Measurements from ENCODE around the gene CCDC77. TPM values are rescaled to one million over a fixed set of nuclear protein-coding genes. Genes with fewer than 3 reads are reported as not detected.

Gene CCDC77
- total and polyA plus RNA-seq, 5 donors from 2014 or later: 3.9 to 5.6 (median 5.3) TPM

- DNase-seq (no peak), ATAC-seq (ENCODE audit: low read depth in 2 of 2) (no peak)
- H3K27me3 ChIP-seq (ENCODE audit: control insufficient read depth, insufficient read depth, low read length): no peaks in the 10 kb centered on the region
- no peaks in the 10 kb centered on the region for H3K9me3 ChIP-seq (ENCODE audit: control insufficient read depth in 2 of 2, low read length in 2 of 2)
- H3K27ac Mint-ChIP-seq: peak overlapping the region; percentile 98 to 99 (median 99)
- peak overlapping the region; percentile 99 for H3K4me3 ChIP-seq (ENCODE audit: low read depth, low read length)
- H3K27ac ChIP-seq (ENCODE audit: insufficient read depth, low read length, poor library complexity, severe bottlenecking): peak overlapping the region; percentile 96
- peaks cover 14% of the 10 kb centered on the region for H3K27me3 Mint-ChIP-seq
- H3K36me3 Mint-ChIP-seq: peaks cover 24% of the 10 kb centered on the region
- peak overlapping the region; percentile 95 to 99 (median 99) for H3K4me3 Mint-ChIP-seq
- H3K4me1 ChIP-seq (ENCODE audit: control insufficient read depth, insufficient read depth, low read length, poor library complexity, severe bottlenecking): peaks cover 44% of the 10 kb centered on the region
- peaks cover 20% of the 10 kb centered on the region for H3K36me3 ChIP-seq (ENCODE audit: control insufficient read depth, insufficient read depth, low read length)
- H3K4me1 Mint-ChIP-seq: peaks cover 19 to 61% (median 39%) of the 10 kb centered on the region in 4 donors
- H3K9me3 Mint-ChIP-seq: peaks cover 0 to 3% (median 0%) of the 10 kb centered on the region in 7 donors
Measured at GRCh38 chr12:388012-388411, 13.4 kb upstream of the CCDC77 start.

- Mint-ChIP-seq H3K4me3 (peak overlapping the region; percentile 95 to 99 (median 99)), H3K36me3 (peaks cover 20% of the 10 kb centered on the region), H3K4me1 (peaks cover 19 to 56% (median 39%) of the 10 kb centered on the region in 4 donors), H3K9me3 (peaks cover 0 to 3% (median 0%) of the 10 kb centered on the region in 7 donors), H3K27ac (peak overlapping the region; percentile 98 to 99 (median 99)), H3K27me3 (peaks cover 14% of the 10 kb centered on the region)
- peak overlapping the region; percentile 96 for H3K27ac ChIP-seq (ENCODE audit: insufficient read depth, low read length, poor library complexity, severe bottlenecking)
- peaks cover 44% of the 10 kb centered on the region for H3K4me1 ChIP-seq (ENCODE audit: control insufficient read depth, insufficient read depth, low read length, poor library complexity, severe bottlenecking)
- peak; percentile 46 to 77 (median 72) for DNase-seq
- H3K9me3 ChIP-seq (ENCODE audit: control insufficient read depth in 2 of 2, low read length in 2 of 2): no peaks in the 10 kb centered on the region
- peak overlapping the region; percentile 99 for H3K4me3 ChIP-seq (ENCODE audit: low read depth, low read length)
- H3K36me3 ChIP-seq (ENCODE audit: control insufficient read depth, insufficient read depth, low read length): peaks cover 14% of the 10 kb centered on the region
- ATAC-seq (ENCODE audit: low read depth in 2 of 2): peak; percentile 32 to 39
- no peaks in the 10 kb centered on the region for H3K27me3 ChIP-seq (ENCODE audit: control insufficient read depth, insufficient read depth, low read length)
Measured at GRCh38 chr12:388541-389141, 12.8 kb upstream of the CCDC77 start.

- H3K4me3 Mint-ChIP-seq: peak within 1 kb of the TSS; percentile 95 to 99 (median 99)
- H3K4me1 Mint-ChIP-seq: peaks cover 19 to 49% (median 32%) of the 10 kb centered on the region in 4 donors
Measured at GRCh38 chr12:389142-390096, 12.0 kb upstream of the CCDC77 start, which contains the start of gene KDM5A. KDM5A (minus strand) TSS chr12:389320; CDS start chr12:389091, 229 bp downstream.

GRCh38 chr12:400828-401227 is 616 bp upstream of the CCDC77 start:
- peaks cover 8% of the 10 kb centered on the region for H3K36me3 Mint-ChIP-seq
- ATAC-seq (ENCODE audit: low read depth in 2 of 2): no peak
- DNase-seq: no peak
- H3K4me1 ChIP-seq (ENCODE audit: control insufficient read depth, insufficient read depth, low read length, poor library complexity, severe bottlenecking): peaks cover 8% of the 10 kb centered on the region
- peaks cover 0 to 9% (median 0%) of the 10 kb centered on the region in 4 donors for H3K4me1 Mint-ChIP-seq
- H3K36me3 ChIP-seq (ENCODE audit: control insufficient read depth, insufficient read depth, low read length): no peaks in the 10 kb centered on the region
- no peak overlapping the region for H3K27ac ChIP-seq (ENCODE audit: insufficient read depth, low read length, poor library complexity, severe bottlenecking)
- H3K4me3 ChIP-seq (ENCODE audit: low read depth, low read length): peak overlapping the region; percentile 97
- H3K9me3 ChIP-seq (ENCODE audit: control insufficient read depth in 2 of 2, low read length in 2 of 2): no peaks in the 10 kb centered on the region
- no peaks in the 10 kb centered on the region for H3K9me3 Mint-ChIP-seq
- H3K27ac Mint-ChIP-seq: no peak overlapping the region
- H3K4me3 Mint-ChIP-seq: no peak overlapping the region
- H3K27me3 ChIP-seq (ENCODE audit: control insufficient read depth, insufficient read depth, low read length): no peaks in the 10 kb centered on the region
- H3K27me3 Mint-ChIP-seq: peaks cover 4% of the 10 kb centered on the region

More at GRCh38 chr12:389142-390096, 12.0 kb upstream of the CCDC77 start, which contains the start of gene KDM5A:
- Histone ChIP-seq H3K36me3 (ENCODE audit: control insufficient read depth, insufficient read depth, low read length) (peaks cover 6% of the 10 kb centered on the region), H3K4me1 (ENCODE audit: control insufficient read depth, insufficient read depth, low read length, poor library complexity, severe bottlenecking) (peaks cover 44% of the 10 kb centered on the region), H3K9me3 (ENCODE audit: control insufficient read depth in 2 of 2, low read length in 2 of 2) (no peaks in the 10 kb centered on the region), H3K4me3 (ENCODE audit: low read depth, low read length) (peak within 1 kb of the TSS; percentile 99), H3K27ac (ENCODE audit: insufficient read depth, low read length, poor library complexity, severe bottlenecking) (peak within 1 kb of the TSS; percentile 96), H3K27me3 (ENCODE audit: control insufficient read depth, insufficient read depth, low read length) (no peaks in the 10 kb centered on the region)
- ATAC-seq (ENCODE audit: low read depth in 2 of 2) (peak; percentile 94 to 95), DNase-seq (peak; percentile 88 to 96 (median 93))
- peaks cover 15% of the 10 kb centered on the region for H3K36me3 Mint-ChIP-seq
- H3K27ac Mint-ChIP-seq: peak within 1 kb of the TSS; percentile 98 to 99 (median 99)
- peaks cover 14% of the 10 kb centered on the region for H3K27me3 Mint-ChIP-seq
- peaks cover 0 to 3% (median 0%) of the 10 kb centered on the region in 7 donors for H3K9me3 Mint-ChIP-seq

- Mint-ChIP-seq H3K9me3 (no peaks in the 10 kb centered on the region), H3K4me1 (peaks cover 0 to 9% (median 0%) of the 10 kb centered on the region in 4 donors), H3K36me3 (peaks cover 13% of the 10 kb centered on the region), H3K27ac (no peak overlapping the region), H3K4me3 (no peak overlapping the region), H3K27me3 (no peaks in the 10 kb centered on the region)
- Histone ChIP-seq H3K4me1 (ENCODE audit: control insufficient read depth, insufficient read depth, low read length, poor library complexity, severe bottlenecking) (peaks cover 8% of the 10 kb centered on the region), H3K27ac (ENCODE audit: insufficient read depth, low read length, poor library complexity, severe bottlenecking) (peak overlapping the region; percentile 68), H3K4me3 (ENCODE audit: low read depth, low read length) (peak overlapping the region; percentile 97), H3K27me3 (ENCODE audit: control insufficient read depth, insufficient read depth, low read length) (no peaks in the 10 kb centered on the region), H3K36me3 (ENCODE audit: control insufficient read depth, insufficient read depth, low read length) (peaks cover 2% of the 10 kb centered on the region), H3K9me3 (ENCODE audit: control insufficient read depth in 2 of 2, low read length in 2 of 2) (no peaks in the 10 kb centered on the region)
- DNase-seq (peak in 1 of 3 donors; percentile 44), ATAC-seq (ENCODE audit: low read depth in 2 of 2) (no peak)
Measured at GRCh38 chr12:402029-402389, 565 bp downstream of the CCDC77 start.

GRCh38 chr12:414859-415258 is 13.4 kb downstream of the CCDC77 start:
- no peak for DNase-seq
- Mint-ChIP-seq H3K4me1 (peaks cover 0 to 8% (median 3%) of the 10 kb centered on the region in 4 donors), H3K36me3 (peaks cover 36% of the 10 kb centered on the region), H3K4me3 (no peak overlapping the region), H3K27ac (peak overlapping the region in 1 of 3 donors; percentile 66), H3K9me3 (no peaks in the 10 kb centered on the region), H3K27me3 (no peaks in the 10 kb centered on the region)
- Histone ChIP-seq H3K27ac (ENCODE audit: insufficient read depth, low read length, poor library complexity, severe bottlenecking) (no peak overlapping the region), H3K4me3 (ENCODE audit: low read depth, low read length) (no peak overlapping the region), H3K9me3 (ENCODE audit: control insufficient read depth in 2 of 2, low read length in 2 of 2) (no peaks in the 10 kb centered on the region), H3K4me1 (ENCODE audit: control insufficient read depth, insufficient read depth, low read length, poor library complexity, severe bottlenecking) (no peaks in the 10 kb centered on the region), H3K27me3 (ENCODE audit: control insufficient read depth, insufficient read depth, low read length) (no peaks in the 10 kb centered on the region), H3K36me3 (ENCODE audit: control insufficient read depth, insufficient read depth, low read length) (peaks cover 38% of the 10 kb centered on the region)
- no peak for ATAC-seq (ENCODE audit: low read depth in 2 of 2)

GRCh38 chr12:418432-418831 is 17.0 kb downstream of the CCDC77 start:
- peaks cover 0 to 8% (median 1%) of the 10 kb centered on the region in 4 donors for H3K4me1 Mint-ChIP-seq
- Histone ChIP-seq H3K36me3 (ENCODE audit: control insufficient read depth, insufficient read depth, low read length) (peaks cover 27% of the 10 kb centered on the region), H3K27ac (ENCODE audit: insufficient read depth, low read length, poor library complexity, severe bottlenecking) (no peak overlapping the region), H3K9me3 (ENCODE audit: control insufficient read depth in 2 of 2, low read length in 2 of 2) (no peaks in the 10 kb centered on the region), H3K4me3 (ENCODE audit: low read depth, low read length) (no peak overlapping the region), H3K4me1 (ENCODE audit: control insufficient read depth, insufficient read depth, low read length, poor library complexity, severe bottlenecking) (no peaks in the 10 kb centered on the region), H3K27me3 (ENCODE audit: control insufficient read depth, insufficient read depth, low read length) (no peaks in the 10 kb centered on the region)
- no peak overlapping the region for H3K27ac Mint-ChIP-seq
- H3K4me3 Mint-ChIP-seq: no peak overlapping the region
- DNase-seq (no peak), ATAC-seq (ENCODE audit: low read depth in 2 of 2) (no peak)
- H3K36me3 Mint-ChIP-seq: peaks cover 34% of the 10 kb centered on the region
- no peaks in the 10 kb centered on the region for H3K9me3 Mint-ChIP-seq
- no peaks in the 10 kb centered on the region for H3K27me3 Mint-ChIP-seq
